BE2C (cell line): Measurements from ENCODE around the gene IKBKE.

ENCODE experiments used
- DNase-seq: peaks from one replicate; pipeline ENCODE4 v3.0.0-alpha.2; 2020
- H3K27me3 ChIP-seq: fragments of 250-450 bp; sonication (Bioruptor Pico); 2 replicates; pipeline ENCODE4 v1.5.1; 2020; ENCODE audit warnings: mild to moderate bottlenecking
- H3K36me3 ChIP-seq: fragments of 250-450 bp; sonication (Bioruptor Pico); 2 replicates; pipeline ENCODE4 v1.5.1; 2020; ENCODE audit warnings: mild to moderate bottlenecking
- H3K4me1 ChIP-seq: fragments of 250-450 bp; sonication (Bioruptor Pico); 2 replicates; pipeline ENCODE4 v1.5.1; 2020
- H3K4me3 ChIP-seq: 2 replicates; pipeline ENCODE4 v1.5.1; 2011; ENCODE audit warnings: low read depth, low read length
- H3K9me3 ChIP-seq: fragments of 250-450 bp; sonication (Bioruptor Pico); 2 replicates; pipeline ENCODE4 v1.5.1; 2020
- CTCF ChIP-seq: IDR thresholded peaks from 2 replicates; pipeline ENCODE4 v1.5.1; 2012; ENCODE audit warnings: mild to moderate bottlenecking, low read depth, low read length

Gene IKBKE

GRCh38 chr1:206540044-206540780 is 69.9 kb downstream of the IKBKE start:
- DNase-seq: no peak
- Histone ChIP-seq H3K4me1 (no peaks in the 10 kb centered on the region), H3K27me3 (no peaks in the 10 kb centered on the region), H3K4me3 (no peak overlapping the region), H3K9me3 (no peaks in the 10 kb centered on the region), H3K36me3 (no peaks in the 10 kb centered on the region)
- TF ChIP-seq CTCF: no peak

DNA sequence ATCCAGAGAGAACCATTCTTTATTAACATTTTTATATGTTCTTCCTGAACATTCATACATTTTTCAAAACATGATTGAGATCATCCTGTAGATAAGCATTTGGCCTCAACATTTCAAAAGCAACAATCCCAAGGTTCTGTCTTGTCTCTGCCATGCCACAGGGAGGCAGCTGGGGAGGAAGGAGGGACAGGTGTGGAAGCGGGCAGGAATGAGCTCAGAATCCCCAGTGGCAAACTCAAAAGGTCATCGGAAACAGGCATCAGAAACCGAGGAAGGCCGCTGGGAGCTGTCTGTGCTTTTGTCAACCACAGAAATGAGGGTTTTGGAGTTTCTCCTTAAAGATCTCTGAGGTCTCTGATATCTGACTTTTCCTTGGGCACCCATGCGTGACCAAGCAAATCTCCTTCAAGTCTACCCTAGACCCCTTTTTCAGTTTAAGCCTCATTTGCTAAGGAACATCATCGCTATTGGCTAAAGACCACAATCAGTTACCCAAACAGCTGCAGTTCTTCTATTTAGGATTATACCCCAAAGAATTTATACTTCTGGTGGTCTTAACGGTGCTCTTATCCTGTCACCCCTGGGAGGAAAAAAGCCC is 71.1 kb downstream of the IKBKE start:
- no peaks in the 10 kb centered on the region for H3K36me3 ChIP-seq
- no peak for TF ChIP-seq CTCF
- no peak for DNase-seq
- no peaks in the 10 kb centered on the region for H3K9me3 ChIP-seq
- no peaks in the 10 kb centered on the region for H3K4me1 ChIP-seq
- H3K27me3 ChIP-seq: no peaks in the 10 kb centered on the region
- H3K4me3 ChIP-seq: no peak overlapping the region

GRCh38 chr1:206544562-206545257 is 74.4 kb downstream of the IKBKE start:
- DNase-seq: peak; percentile 71

GRCh38 chr1:206545351-206545750 is 75.1 kb downstream of the IKBKE start:
- TF ChIP-seq CTCF: no peak
- Histone ChIP-seq H3K36me3 (no peaks in the 10 kb centered on the region), H3K9me3 (no peaks in the 10 kb centered on the region), H3K4me1 (no peaks in the 10 kb centered on the region), H3K27me3 (peaks cover 11% of the 10 kb centered on the region), H3K4me3 (no peak overlapping the region)
- DNase-seq: no peak

More at GRCh38 chr1:206544562-206545257, 74.4 kb downstream of the IKBKE start:
- no peaks in the 10 kb centered on the region for H3K4me1 ChIP-seq
- peak; percentile 93 for TF ChIP-seq CTCF
- H3K9me3 ChIP-seq: no peaks in the 10 kb centered on the region
- no peak overlapping the region for H3K4me3 ChIP-seq
- H3K36me3 ChIP-seq: no peaks in the 10 kb centered on the region
- peaks cover 7% of the 10 kb centered on the region; the same call in 1 of the 2 replicates for H3K27me3 ChIP-seq
